HepG2 (cell line): Measurements from ENCODE around the gene KCNK17. TPM values are rescaled to one million over a fixed set of nuclear protein-coding genes. Genes with fewer than 3 reads are reported as not detected.

Experiments used
- ATAC-seq: fragments of 200-7000 bp; cut with Tn5 transposase; 3 replicates; pipeline ENCODE4 v1.9.1; 2020; ENCODE audit warnings: mild to moderate bottlenecking, moderate library complexity
- BruUV-seq: library from RNA; stranded (reverse); fragments of 400-500 nt; replicated peaks from 2 replicates; lab custom pipeline; 2021; lab: Mats Ljungman, UMichigan
- CTCF ChIA-PET: fragments of 300-600 bp; formaldehyde crosslinking; extraction: SDS; loops from one replicate; lab custom pipeline; 2021; ENCODE audit warnings: low total read pairs, inconsistent platforms, low intra/inter-chr PET ratio; lab: Yijun Ruan, JAX
- POLR2A ChIA-PET: fragments of 350-600 bp; sonication (Branson Sonifier 250); formaldehyde crosslinking; loops from one replicate; lab custom pipeline; 2020; ENCODE audit warnings: antibody characterized with exemption, inconsistent platforms; lab: Yijun Ruan, JAX
- DNase-seq: peaks from one replicate; pipeline ENCODE4 v3.0.0-alpha.2; 2015; ENCODE audit warnings: low spot score
- FAIRE-seq: peaks from 3 replicates; lab custom pipeline; 2011; peaks lifted over from hg19 to GRCh38; lab: Jason Lieb, UNC
- H2AFZ ChIP-seq: one replicate; pipeline ENCODE4 v1.6.1; 2011; ENCODE audit warnings: low read length, inconsistent platforms
- H3K27ac ChIP-seq: fragments of 300-600 bp; 3 replicates; pipeline ENCODE4 v1.8.0; 2011; ENCODE audit warnings: mixed run types, mild to moderate bottlenecking, mixed read lengths, low read length, inconsistent platforms; ENCODE audit not compliant: insufficient read depth; ENCODE audit errors: extremely low read length
- H3K27me3 ChIP-seq, 2 experiments: fragments of 200-600 bp in 1 of 2; 2 replicates in 1 of 2; 3 replicates in 1 of 2; pipeline versions ENCODE4 v1.6.0 to v1.8.0; 2011; ENCODE audit warnings: low read length in 2 of 2, mild to moderate bottlenecking in 2 of 2, moderate library complexity in 2 of 2, inconsistent platforms in 1 of 2; ENCODE audit not compliant: insufficient read depth in 2 of 2, control insufficient read depth in 1 of 2
- H3K36me3 ChIP-seq, 2 experiments: fragments of 200-600 bp in 1 of 2; replicated peaks in 1 of 2; 2 replicates in 1 of 2; 3 replicates in 1 of 2; pipeline versions ENCODE4 v1.5.1 to v1.8.0; 2011; ENCODE audit warnings: low read length in 2 of 2, inconsistent platforms in 1 of 2; ENCODE audit not compliant: insufficient read depth in 2 of 2, control insufficient read depth in 1 of 2
- H3K4me1 ChIP-seq: 2 replicates; pipeline ENCODE4 v1.5.1; 2012; ENCODE audit warnings: low read length, inconsistent platforms; ENCODE audit not compliant: insufficient read depth
- H3K4me2 ChIP-seq: 2 replicates; pipeline ENCODE4 v1.6.0; 2011; ENCODE audit warnings: low read depth, low read length, inconsistent platforms
- H3K4me3 ChIP-seq, 3 experiments: fragments of 200-600 bp in 1 of 3; sonication (generic), shearing (Covaris generic) in 1 of 3; replicated peaks in 1 of 3; 2 replicates each; pipeline ENCODE4 v1.5.1; 2011 to 2016; ENCODE audit warnings: low read length in 3 of 3, inconsistent platforms in 2 of 3, low read depth in 2 of 3, mild to moderate bottlenecking in 2 of 3, control low read depth in 1 of 3, mixed read lengths in 1 of 3; ENCODE audit not compliant: insufficient read depth in 1 of 3
- H3K79me2 ChIP-seq: one replicate; pipeline ENCODE4 v1.6.1; 2011; ENCODE audit warnings: low read length, inconsistent platforms; ENCODE audit not compliant: insufficient read depth
- H3K9ac ChIP-seq: 2 replicates; pipeline ENCODE4 v1.6.0; 2011; ENCODE audit warnings: mild to moderate bottlenecking, low read depth, low read length, inconsistent platforms; ENCODE audit not compliant: insufficient read depth
- H3K9me3 ChIP-seq: 2 replicates; pipeline ENCODE4 v1.5.1; 2012; ENCODE audit warnings: mild to moderate bottlenecking, low read length
- H4K20me1 ChIP-seq: 2 replicates; pipeline ENCODE4 v1.6.0; 2011; ENCODE audit warnings: inconsistent platforms, mild to moderate bottlenecking, low read length, moderate library complexity; ENCODE audit not compliant: insufficient read depth
- ARID5B ChIP-seq: IDR thresholded peaks from 2 replicates; pipeline ENCODE4 v1.4.0; 2020; ENCODE audit warnings: mild to moderate bottlenecking, missing genetic modification reagents
- CEBPG ChIP-seq: IDR thresholded peaks from 2 replicates; pipeline ENCODE4 v1.6.1; 2016
- ZFP41 ChIP-seq: sonication (generic); formaldehyde crosslinking; IDR thresholded peaks from 2 replicates; pipeline ENCODE4 v1.4.0; 2020; ENCODE audit warnings: mild to moderate bottlenecking, missing genetic modification reagents, borderline replicate concordance
- WGBS: methylation state at CpG from one replicate; pipeline ENCODE4 v1.1.6; 2017; ENCODE audit warnings: low lambda C conversion rate; 5-methylcytosine and 5-hydroxymethylcytosine counted together
- in situ Hi-C: cut with HindIII; loops from 2 replicates; pipeline ENCODE4 v1.10.0; 2017; ENCODE audit warnings: low pct_unique_long_range_greater_than_20kb; ENCODE audit not compliant: extremely low pct_ligation_motif_present
- intact Hi-C: fragments of 100-400 bp; cut with micrococcal nuclease; formaldehyde crosslinking; loops from one replicate; pipeline ENCODE4 v1.10.0; 2022; ENCODE audit not compliant: unreplicated experiment
- polyA plus RNA-seq, 8 experiments: library from polyadenylated mRNA; depleted of rRNA in 3 of 8; stranded (reverse) in 7 of 8; unstranded in 1 of 8; fragments of >200 nt; fragmentation: Illumina TruSeq in 4 of 8; extraction: Trizol in 4 of 8; gene quantifications; 2 replicates each; pipeline versions ENCODE4 v1.2.1 to v1.2.3, GENCODE V29; 2011 to 2016; ENCODE audit warnings: low read depth in 4 of 8, missing spikeins in 1 of 8, mixed read lengths in 1 of 8; ENCODE audit not compliant: insufficient read depth in 1 of 8
- total RNA-seq, 5 experiments: library from RNA; depleted of rRNA; stranded (reverse); fragments of >200 nt; fragmentation: Illumina TruSeq; extraction: Trizol; gene quantifications; 2 replicates each; pipeline ENCODE4 v1.2.3, GENCODE V29; 2016; ENCODE audit warnings: low read depth in 1 of 5

Gene KCNK17
- total and polyA plus RNA-seq, 2 of the 13 experiments (the other 11 are each of a cell fraction or from before 2014, with no cell fraction given) = not detected

DNA sequence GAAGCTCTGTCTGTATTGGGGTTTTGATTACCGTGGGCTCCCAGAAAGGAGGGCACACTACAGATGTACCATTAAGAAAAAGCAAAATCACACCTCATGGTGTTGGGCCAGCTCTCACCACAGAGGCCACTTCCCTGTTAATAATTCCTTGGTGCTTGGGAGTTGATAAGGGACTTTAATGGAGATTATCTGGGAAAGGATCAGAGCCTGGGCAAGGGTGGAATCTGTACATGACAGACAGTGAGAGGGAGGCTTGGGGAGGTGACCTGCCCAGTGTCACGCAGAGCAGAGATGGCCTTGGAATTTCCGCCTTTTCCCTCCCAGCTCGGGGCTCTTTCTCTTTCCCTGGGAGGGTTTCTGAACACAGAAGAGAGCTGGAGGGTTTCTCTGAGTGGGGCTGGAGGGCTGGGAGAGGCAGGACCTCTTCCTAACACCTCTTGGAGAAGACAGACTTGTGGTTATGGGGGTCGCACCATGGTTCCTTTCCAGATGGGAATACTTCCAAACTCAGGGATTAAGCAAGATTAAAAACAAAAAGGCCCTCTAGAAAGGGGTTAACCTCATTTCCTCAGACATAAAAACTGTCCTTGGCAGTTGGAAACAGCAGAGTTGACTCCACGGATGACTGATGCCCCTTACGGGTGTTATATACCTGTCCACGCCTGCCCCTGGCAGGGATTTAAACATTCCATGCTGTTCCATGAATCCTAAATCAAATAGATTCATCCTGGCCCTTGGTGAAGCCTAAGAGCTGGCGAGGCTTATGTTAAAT is 25.1 kb upstream of the KCNK17 start:
- Histone ChIP-seq H3K27me3 (no peaks in the 10 kb centered on the region; a peak in 1 of 5 replicates), H4K20me1 (no peaks in the 10 kb centered on the region), H3K4me2 (no peak overlapping the region), H3K9me3 (no peaks in the 10 kb centered on the region), H2AFZ (no peak overlapping the region), H3K4me1 (no peaks in the 10 kb centered on the region), H3K4me3 (no peak overlapping the region), H3K36me3 (no peaks in the 10 kb centered on the region), H3K79me2 (no peaks in the 10 kb centered on the region), H3K27ac (no peak overlapping the region), H3K9ac (no peak overlapping the region)
- BruUV-seq = no TSS peak
- FAIRE-seq = no peak
- 20% methylated on average over 9 of the region's 9 CpGs for WGBS
- ChIA-PET POLR2A (no interaction called here), CTCF (no interaction called here)
- peak; percentile 60; the same call in 2 of the 3 replicates for ATAC-seq
- no peak for DNase-seq
- intact Hi-C loops = no loop called here
- in situ Hi-C loops = no loop called here
- TF ChIP-seq ZFP41 (CRISPR knock-in tag) = no peak
- 0 out of 2 replicates have a peak, but pooled peaks have one; percentile 10 for TF ChIP-seq ARID5B (CRISPR knock-in tag)
- TF ChIP-seq CEBPG (CRISPR knock-in tag) = no peak
